ENCODE measurements around the gene DDX52.

DDX52 gene

DNA sequence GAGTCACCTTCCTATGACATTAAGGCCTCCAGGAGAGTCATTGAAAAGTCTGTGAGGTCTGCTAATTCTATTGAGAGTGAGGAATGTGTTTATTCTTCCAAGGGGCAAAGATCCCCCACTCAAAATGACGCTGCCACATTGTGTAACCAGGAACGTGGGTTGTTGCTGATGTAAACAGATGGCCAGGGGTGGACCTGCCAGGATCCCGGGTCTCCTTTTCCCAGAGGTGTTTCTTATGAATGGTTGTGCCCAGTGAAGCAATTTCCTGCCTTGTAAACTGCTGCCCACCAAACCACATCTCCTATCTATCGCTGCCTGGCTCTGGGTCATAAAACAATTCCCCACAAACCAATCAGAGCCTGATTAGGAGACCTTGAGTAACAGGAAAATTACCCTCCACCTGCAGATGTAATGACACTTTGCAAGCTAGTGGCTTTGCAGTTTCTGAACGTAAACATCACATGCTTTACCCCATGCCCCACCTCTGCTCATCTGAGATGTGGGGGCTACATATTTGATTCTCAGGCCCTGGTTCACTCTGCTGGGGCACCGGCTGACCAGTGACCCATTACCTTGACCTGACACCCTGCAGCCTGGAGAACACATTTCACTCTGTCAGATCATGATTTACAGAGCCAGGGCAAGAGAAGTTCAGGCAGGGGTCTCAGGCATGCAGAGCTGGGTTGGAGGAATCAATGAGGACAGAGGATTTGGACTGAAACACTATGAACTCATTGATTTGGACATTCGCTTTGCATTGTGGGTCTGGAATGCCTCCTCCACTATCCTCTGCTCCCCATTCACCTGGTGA is 33.1 kb upstream of the DDX52 start:
- no peak overlapping the region for H3K27ac ChIP-seq (ENCODE audit: low read length)
- no peaks in the 10 kb centered on the region for H3K27me3 ChIP-seq (ENCODE audit: low read depth, low read length)
- H3K9me3 ChIP-seq (ENCODE audit: insufficient read depth, low read length) = no peaks in the 10 kb centered on the region
- no peaks in the 10 kb centered on the region for H3K4me1 ChIP-seq (ENCODE audit: low read length)
- H3K4me2 ChIP-seq (ENCODE audit: low read length) = no peak overlapping the region
- H3K9ac ChIP-seq (ENCODE audit: low read length) = no peak overlapping the region
- H3K4me3 ChIP-seq (ENCODE audit: low read length) = no peak overlapping the region
- TF ChIP-seq, protein P1, sequence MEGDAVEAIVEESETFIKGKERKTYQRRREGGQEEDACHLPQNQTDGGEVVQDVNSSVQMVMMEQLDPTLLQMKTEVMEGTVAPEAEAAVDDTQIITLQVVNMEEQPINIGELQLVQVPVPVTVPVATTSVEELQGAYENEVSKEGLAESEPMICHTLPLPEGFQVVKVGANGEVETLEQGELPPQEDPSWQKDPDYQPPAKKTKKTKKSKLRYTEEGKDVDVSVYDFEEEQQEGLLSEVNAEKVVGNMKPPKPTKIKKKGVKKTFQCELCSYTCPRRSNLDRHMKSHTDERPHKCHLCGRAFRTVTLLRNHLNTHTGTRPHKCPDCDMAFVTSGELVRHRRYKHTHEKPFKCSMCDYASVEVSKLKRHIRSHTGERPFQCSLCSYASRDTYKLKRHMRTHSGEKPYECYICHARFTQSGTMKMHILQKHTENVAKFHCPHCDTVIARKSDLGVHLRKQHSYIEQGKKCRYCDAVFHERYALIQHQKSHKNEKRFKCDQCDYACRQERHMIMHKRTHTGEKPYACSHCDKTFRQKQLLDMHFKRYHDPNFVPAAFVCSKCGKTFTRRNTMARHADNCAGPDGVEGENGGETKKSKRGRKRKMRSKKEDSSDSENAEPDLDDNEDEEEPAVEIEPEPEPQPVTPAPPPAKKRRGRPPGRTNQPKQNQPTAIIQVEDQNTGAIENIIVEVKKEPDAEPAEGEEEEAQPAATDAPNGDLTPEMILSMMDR (IDR thresholded peaks at IDR 0.05; ENCODE audit: low read depth, low read length) = no peak
- no peak for TF ChIP-seq EZH2phosphoT487 (IDR thresholded peaks at IDR 0.05; ENCODE audit: low read depth)
- H2AFZ ChIP-seq (ENCODE audit: low read depth, low read length) = no peak overlapping the region
- no peaks in the 10 kb centered on the region for H4K20me1 ChIP-seq (ENCODE audit: insufficient read depth, low read length)
- H3K36me3 ChIP-seq (replicated peaks; ENCODE audit: low read depth, low read length) = no peaks in the 10 kb centered on the region
- H3K79me2 ChIP-seq (ENCODE audit: low read length) = no peaks in the 10 kb centered on the region

DNA sequence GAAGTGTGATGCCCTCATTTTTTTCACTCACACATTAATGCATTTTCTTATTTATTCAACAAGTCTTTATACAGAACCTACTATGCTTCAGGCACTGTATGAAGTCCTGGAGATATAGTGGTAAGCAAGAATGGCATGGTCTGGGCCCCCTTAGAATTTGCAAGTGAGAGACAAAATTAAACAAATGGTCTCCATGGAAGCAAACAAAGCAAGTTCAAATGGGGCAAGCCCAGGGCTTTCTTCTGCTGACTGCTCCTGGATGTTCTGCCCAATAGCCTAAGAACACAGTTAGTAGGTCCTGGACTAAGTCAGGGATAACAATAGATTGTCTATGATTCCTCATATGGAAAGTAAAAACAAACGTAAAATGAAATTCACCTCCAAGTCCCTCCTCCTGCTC is 31.3 kb upstream of the DDX52 start:
- H3K4me1 ChIP-seq (ENCODE audit: low read length) = no peaks in the 10 kb centered on the region
- H3K9me3 ChIP-seq (ENCODE audit: insufficient read depth, low read length) = no peaks in the 10 kb centered on the region
- H3K36me3 ChIP-seq (replicated peaks; ENCODE audit: low read depth, low read length) = no peaks in the 10 kb centered on the region
- H3K27ac ChIP-seq (ENCODE audit: low read length) = no peak overlapping the region
- H3K79me2 ChIP-seq (ENCODE audit: low read length) = no peaks in the 10 kb centered on the region
- no peak overlapping the region for H2AFZ ChIP-seq (ENCODE audit: low read depth, low read length)
- H3K4me3 ChIP-seq (ENCODE audit: low read length) = no peak overlapping the region
- no peaks in the 10 kb centered on the region for H3K27me3 ChIP-seq (ENCODE audit: low read depth, low read length)
- no peaks in the 10 kb centered on the region for H4K20me1 ChIP-seq (ENCODE audit: insufficient read depth, low read length)
- no peak overlapping the region for H3K9ac ChIP-seq (ENCODE audit: low read length)
- TF ChIP-seq, protein P1 (IDR thresholded peaks at IDR 0.05; ENCODE audit: low read depth, low read length) = no peak
- TF ChIP-seq EZH2phosphoT487 (IDR thresholded peaks at IDR 0.05; ENCODE audit: low read depth) = no peak
- H3K4me2 ChIP-seq (ENCODE audit: low read length) = no peak overlapping the region

- H3K9ac ChIP-seq (ENCODE audit: low read length) = no peak overlapping the region
- H3K27ac ChIP-seq (ENCODE audit: low read length) = no peak overlapping the region
- H3K4me3 ChIP-seq (ENCODE audit: low read length) = no peak overlapping the region
- no peak for TF ChIP-seq EZH2phosphoT487 (IDR thresholded peaks at IDR 0.05; ENCODE audit: low read depth)
- TF ChIP-seq, protein P1 (IDR thresholded peaks at IDR 0.05; ENCODE audit: low read depth, low read length) = no peak
- H3K79me2 ChIP-seq (ENCODE audit: low read length) = no peaks in the 10 kb centered on the region
- H3K36me3 ChIP-seq (replicated peaks; ENCODE audit: low read depth, low read length) = no peaks in the 10 kb centered on the region
- H2AFZ ChIP-seq (ENCODE audit: low read depth, low read length) = no peak overlapping the region
- no peaks in the 10 kb centered on the region for H4K20me1 ChIP-seq (ENCODE audit: insufficient read depth, low read length)
- no peaks in the 10 kb centered on the region for H3K9me3 ChIP-seq (ENCODE audit: insufficient read depth, low read length)
- H3K27me3 ChIP-seq (ENCODE audit: low read depth, low read length) = 0 out of 2 replicates have a peak, but pooled peaks cover 1% of the 10 kb centered on the region
- no peak overlapping the region for H3K4me2 ChIP-seq (ENCODE audit: low read length)
- no peaks in the 10 kb centered on the region for H3K4me1 ChIP-seq (ENCODE audit: low read length)
Observed at GRCh38 chr17:37673386-37673785, 30.1 kb upstream of the DDX52 start.

- H3K27me3 ChIP-seq (ENCODE audit: low read depth, low read length) = 0 out of 2 replicates have a peak, but pooled peaks cover 6% of the 10 kb centered on the region
- TF ChIP-seq, protein P1 (IDR thresholded peaks at IDR 0.05; ENCODE audit: low read depth, low read length) = no peak
- H4K20me1 ChIP-seq (ENCODE audit: insufficient read depth, low read length) = no peaks in the 10 kb centered on the region
- no peaks in the 10 kb centered on the region for H3K36me3 ChIP-seq (replicated peaks; ENCODE audit: low read depth, low read length)
- no peak overlapping the region for H3K4me2 ChIP-seq (ENCODE audit: low read length)
- H3K4me3 ChIP-seq (ENCODE audit: low read length) = no peak overlapping the region
- no peak overlapping the region for H2AFZ ChIP-seq (ENCODE audit: low read depth, low read length)
- no peaks in the 10 kb centered on the region for H3K79me2 ChIP-seq (ENCODE audit: low read length)
- no peaks in the 10 kb centered on the region for H3K9me3 ChIP-seq (ENCODE audit: insufficient read depth, low read length)
- H3K27ac ChIP-seq (ENCODE audit: low read length) = no peak overlapping the region
- H3K9ac ChIP-seq (ENCODE audit: low read length) = no peak overlapping the region
- H3K4me1 ChIP-seq (ENCODE audit: low read length) = no peaks in the 10 kb centered on the region
Observed at GRCh38 chr17:37672548-37673078, 29.4 kb upstream of the DDX52 start.

All from OCI-LY3 (cell line).